Progenitor cell of endocrine pancreas (in vitro differentiated cells): Measurements from ENCODE around the gene CRY2. TPM values are rescaled to one million over a fixed set of nuclear protein-coding genes. Genes with fewer than 3 reads are reported as not detected.

Experiments used
- DNase-seq: peaks from one replicate; pipeline ENCODE4 v3.0.0; 2021; ENCODE audit warnings: low spot score; ENCODE audit not compliant: unreplicated experiment
- H3K27ac Mint-ChIP-seq: 2 replicates; pipeline ENCODE4 v1.8.0; 2021; ENCODE audit warnings: mild to moderate bottlenecking, moderate library complexity, mixed read lengths
- H3K27me3 Mint-ChIP-seq: 2 replicates; pipeline ENCODE4 v1.8.0; 2021; ENCODE audit warnings: mixed read lengths
- H3K36me3 Mint-ChIP-seq: 2 replicates; pipeline ENCODE4 v1.8.0; 2022; ENCODE audit warnings: mixed read lengths; ENCODE audit not compliant: insufficient read depth
- H3K4me1 Mint-ChIP-seq: 2 replicates; pipeline ENCODE4 v1.8.0; 2021; ENCODE audit warnings: low read depth, mixed read lengths
- H3K4me3 Mint-ChIP-seq: 2 replicates; pipeline ENCODE4 v1.8.0; 2021; ENCODE audit warnings: low read depth, mild to moderate bottlenecking, moderate library complexity, mixed read lengths
- H3K9me3 Mint-ChIP-seq: 2 replicates; pipeline ENCODE4 v1.8.0; 2021; ENCODE audit warnings: low read depth, mixed read lengths
- total RNA-seq: library from RNA; stranded (reverse); gene quantifications from 2 replicates; pipeline ENCODE4 v1.2.1, GENCODE V29; 2021
- TF ChIP-seq, protein P1 (sequence below): fragments of 200-600 bp; sonication (generic); IDR thresholded peaks from one replicate; pipeline ENCODE4 v1.5.0; 2021; ENCODE audit warnings: antibody characterized with exemption, mild to moderate bottlenecking; ENCODE audit not compliant: unreplicated experiment

CRY2 gene
- total RNA-seq, 1 donor from 2014 or later: 34.1 TPM

DNA sequence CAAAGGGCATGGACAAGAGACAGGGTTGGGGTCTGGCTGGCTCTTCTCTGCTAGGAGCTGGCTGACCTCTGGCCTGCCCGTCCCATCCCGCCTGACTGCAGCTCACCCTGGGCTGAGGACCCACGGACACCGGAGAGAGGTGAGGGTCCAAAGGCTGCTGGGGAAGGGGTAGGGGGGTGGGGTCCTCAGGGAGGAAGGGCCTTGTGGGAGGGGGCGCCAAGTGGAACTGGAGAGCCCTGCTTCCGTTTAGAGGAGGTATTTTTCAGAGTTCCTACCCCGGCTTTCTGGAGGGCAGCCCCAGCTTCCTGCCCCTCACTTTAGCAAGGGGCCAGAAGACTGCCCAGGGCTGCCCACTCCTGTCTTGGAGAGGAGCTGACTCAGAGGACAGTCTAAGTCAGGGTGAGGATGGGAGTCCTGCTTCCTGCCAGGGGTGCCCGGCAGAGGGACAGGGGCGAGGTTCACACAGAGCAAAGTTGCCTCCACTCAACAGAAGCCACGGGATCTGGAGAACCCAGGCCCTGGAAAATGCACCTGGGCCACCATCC lies 82.3 kb downstream of the CRY2 start:
- no peaks in the 10 kb centered on the region for H3K9me3 Mint-ChIP-seq
- H3K27me3 Mint-ChIP-seq: no peaks in the 10 kb centered on the region
- no peak for DNase-seq
- peaks cover 13% of the 10 kb centered on the region for H3K4me1 Mint-ChIP-seq
- H3K27ac Mint-ChIP-seq: no peak overlapping the region
- peaks cover 12% of the 10 kb centered on the region for H3K36me3 Mint-ChIP-seq
- H3K4me3 Mint-ChIP-seq: no peak overlapping the region
- TF ChIP-seq, protein P1, sequence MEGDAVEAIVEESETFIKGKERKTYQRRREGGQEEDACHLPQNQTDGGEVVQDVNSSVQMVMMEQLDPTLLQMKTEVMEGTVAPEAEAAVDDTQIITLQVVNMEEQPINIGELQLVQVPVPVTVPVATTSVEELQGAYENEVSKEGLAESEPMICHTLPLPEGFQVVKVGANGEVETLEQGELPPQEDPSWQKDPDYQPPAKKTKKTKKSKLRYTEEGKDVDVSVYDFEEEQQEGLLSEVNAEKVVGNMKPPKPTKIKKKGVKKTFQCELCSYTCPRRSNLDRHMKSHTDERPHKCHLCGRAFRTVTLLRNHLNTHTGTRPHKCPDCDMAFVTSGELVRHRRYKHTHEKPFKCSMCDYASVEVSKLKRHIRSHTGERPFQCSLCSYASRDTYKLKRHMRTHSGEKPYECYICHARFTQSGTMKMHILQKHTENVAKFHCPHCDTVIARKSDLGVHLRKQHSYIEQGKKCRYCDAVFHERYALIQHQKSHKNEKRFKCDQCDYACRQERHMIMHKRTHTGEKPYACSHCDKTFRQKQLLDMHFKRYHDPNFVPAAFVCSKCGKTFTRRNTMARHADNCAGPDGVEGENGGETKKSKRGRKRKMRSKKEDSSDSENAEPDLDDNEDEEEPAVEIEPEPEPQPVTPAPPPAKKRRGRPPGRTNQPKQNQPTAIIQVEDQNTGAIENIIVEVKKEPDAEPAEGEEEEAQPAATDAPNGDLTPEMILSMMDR: no peak

DNA sequence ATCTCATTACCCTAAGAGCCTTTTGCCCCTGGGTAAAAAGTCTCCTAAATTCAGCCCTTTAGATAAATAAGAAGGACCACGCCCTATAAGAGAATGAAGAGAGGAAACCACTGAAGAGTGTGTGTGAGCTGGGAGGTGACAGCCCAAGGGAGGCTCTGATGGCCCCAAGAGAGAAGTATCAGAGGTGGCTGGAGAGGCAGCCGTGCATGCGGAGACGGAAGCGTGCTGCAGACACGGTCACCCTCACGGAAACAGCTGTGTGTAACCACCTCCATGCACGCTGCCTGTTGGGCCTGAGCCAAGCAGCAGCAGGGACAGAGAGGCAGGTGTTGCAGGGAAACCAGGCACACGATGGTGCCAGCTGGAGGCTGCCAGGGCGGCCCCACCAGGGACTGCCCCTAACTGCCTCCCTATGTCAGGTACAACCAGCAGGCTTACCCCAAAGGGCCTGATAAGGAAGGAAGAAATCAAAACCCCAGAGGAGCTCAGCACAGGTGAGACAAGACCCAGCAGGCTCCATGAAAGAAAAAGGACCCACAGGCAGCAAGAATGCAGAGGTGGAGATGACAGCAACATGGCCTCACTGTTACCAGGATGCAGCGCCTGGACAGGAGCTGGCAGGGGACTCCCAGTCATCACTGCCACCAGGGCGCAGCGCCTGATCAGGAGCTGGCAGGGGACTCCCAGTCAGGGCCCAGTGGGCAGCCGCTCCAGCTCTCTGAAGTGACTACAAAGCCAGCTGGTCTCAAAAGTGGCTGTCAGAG lies 82.9 kb downstream of the CRY2 start:
- Mint-ChIP-seq H3K27me3 (no peaks in the 10 kb centered on the region), H3K4me1 (peaks cover 20% of the 10 kb centered on the region), H3K36me3 (peaks cover 12% of the 10 kb centered on the region), H3K27ac (peak overlapping the region; percentile 69), H3K9me3 (no peaks in the 10 kb centered on the region), H3K4me3 (no peak overlapping the region)
- TF ChIP-seq, protein P1: no peak
- DNase-seq: no peak

DNA sequence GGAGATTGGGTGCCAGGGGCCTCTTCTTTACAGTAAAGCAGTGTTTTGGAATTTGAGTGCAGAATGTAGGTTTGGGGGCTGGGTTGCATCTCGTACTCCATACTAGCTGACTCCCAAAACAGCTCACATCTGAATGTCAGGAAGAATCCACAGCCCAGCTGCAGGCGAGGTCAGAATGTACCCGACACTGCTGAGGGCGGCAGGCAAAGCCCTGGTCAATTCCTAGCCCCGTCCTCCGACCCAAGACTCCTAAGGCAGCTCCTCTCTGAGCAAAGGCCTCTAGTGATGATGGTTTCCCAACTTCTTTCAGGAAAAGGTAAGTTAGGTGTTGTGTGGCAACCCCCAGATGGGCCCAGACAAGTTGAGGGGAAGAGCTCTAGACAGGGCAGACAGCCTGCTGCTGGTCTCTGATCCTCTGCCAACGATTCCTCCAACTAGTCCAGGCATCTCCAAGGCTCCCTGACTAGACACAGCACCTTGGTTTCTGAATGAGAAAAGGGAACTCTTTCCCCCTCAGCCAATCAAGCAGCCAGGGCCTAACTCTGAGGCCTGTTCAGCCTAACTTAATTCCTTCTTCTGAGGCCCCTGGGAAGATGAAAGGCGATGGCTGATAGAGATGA lies 83.8 kb downstream of the CRY2 start:
- H3K36me3 Mint-ChIP-seq: peaks cover 12% of the 10 kb centered on the region

DNA sequence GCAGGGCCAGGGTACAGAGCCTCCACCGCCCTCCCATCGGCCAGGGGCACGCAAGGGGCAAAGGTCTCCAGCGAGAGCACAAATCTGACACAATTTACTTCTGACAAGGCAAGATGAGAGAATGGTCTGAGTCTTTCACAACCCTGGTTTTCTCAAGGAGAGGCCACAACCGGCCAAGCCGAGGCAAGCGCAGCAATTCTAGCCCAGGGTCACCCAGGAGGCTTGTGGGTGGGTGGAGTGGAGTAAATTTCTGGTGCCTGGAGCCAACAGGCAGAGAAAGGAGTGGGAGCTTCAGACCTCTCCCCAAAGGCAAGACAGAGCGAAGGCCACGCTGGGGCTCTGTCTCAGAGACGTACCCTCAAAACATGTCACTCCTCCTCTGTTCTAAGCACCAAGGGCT lies 84.5 kb downstream of the CRY2 start:
- Mint-ChIP-seq H3K4me3 (no peak overlapping the region), H3K36me3 (peaks cover 12% of the 10 kb centered on the region), H3K27ac (peak overlapping the region; percentile 49), H3K27me3 (no peaks in the 10 kb centered on the region), H3K9me3 (no peaks in the 10 kb centered on the region), H3K4me1 (peaks cover 21% of the 10 kb centered on the region)
- DNase-seq: no peak
- TF ChIP-seq, protein P1: no peak

More for the DNA sequence above, 83.8 kb downstream of the CRY2 start:
- no peak overlapping the region for H3K4me3 Mint-ChIP-seq
- peaks cover 21% of the 10 kb centered on the region for H3K4me1 Mint-ChIP-seq
- DNase-seq: no peak
- H3K27ac Mint-ChIP-seq: peak overlapping the region; percentile 49
- H3K9me3 Mint-ChIP-seq: no peaks in the 10 kb centered on the region
- TF ChIP-seq, protein P1: no peak
- H3K27me3 Mint-ChIP-seq: no peaks in the 10 kb centered on the region

DNA sequence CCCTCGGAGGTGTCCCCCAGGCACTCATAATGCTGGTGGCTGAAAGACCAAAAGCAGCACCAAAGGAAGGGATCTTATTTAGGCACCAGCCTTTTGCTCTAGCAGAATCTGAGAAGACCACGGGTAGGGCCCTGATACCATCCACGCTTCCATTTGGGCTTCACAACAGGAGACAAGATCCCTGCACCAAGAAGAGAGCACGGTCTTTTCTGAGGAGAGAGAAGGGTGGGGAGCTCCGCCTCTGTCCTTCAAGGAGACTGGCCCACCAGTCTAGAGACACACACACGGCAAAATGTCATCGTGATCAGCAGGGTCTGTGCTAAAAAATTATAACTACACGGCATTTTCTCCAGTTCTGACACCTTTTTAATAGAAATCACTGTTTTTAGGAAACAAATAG lies 84.9 kb downstream of the CRY2 start:
- H3K36me3 Mint-ChIP-seq: peaks cover 12% of the 10 kb centered on the region
- peaks cover 21% of the 10 kb centered on the region for H3K4me1 Mint-ChIP-seq
- H3K4me3 Mint-ChIP-seq: no peak overlapping the region
- no peak overlapping the region for H3K27ac Mint-ChIP-seq
- TF ChIP-seq, protein P1: no peak
- H3K27me3 Mint-ChIP-seq: no peaks in the 10 kb centered on the region
- H3K9me3 Mint-ChIP-seq: no peaks in the 10 kb centered on the region
- no peak for DNase-seq

Other genes starting within 250 kb of the CRY2 start
- 0.31 and 0.36 TPM in 2 replicates for gene CHST1, start 181.9 kb upstream of the CRY2 start, total RNA-seq
- 12.8 and 14.0 TPM in 2 replicates for gene SLC35C1, start 42.3 kb upstream of the CRY2 start, total RNA-seq
- 43.0 and 48.1 TPM in 2 replicates for gene MAPK8IP1, start 38.2 kb downstream of the CRY2 start, total RNA-seq
- 2.8 and 3.7 TPM in 2 replicates for gene FREY1, start 59.8 kb downstream of the CRY2 start, total RNA-seq
- 28.0 and 34.6 TPM in 2 replicates for gene PEX16, start 70.4 kb downstream of the CRY2 start, total RNA-seq
- 39.4 and 47.3 TPM in 2 replicates for gene LARGE2, start 75.2 kb downstream of the CRY2 start, total RNA-seq